ENCODE data around the gene CLDN6.

Gene CLDN6

GRCh38 chr16:2966808-2967191 is 51.2 kb downstream of the CLDN6 start:
- H3K27ac ChIP-seq (ENCODE audit: low read length): no peak overlapping the region
- H2AFZ ChIP-seq (ENCODE audit: low read depth, low read length): no peak overlapping the region
- peaks cover 27% of the 10 kb centered on the region for H4K20me1 ChIP-seq (ENCODE audit: insufficient read depth, low read length)
- H3K36me3 ChIP-seq (replicated peaks; ENCODE audit: low read depth, low read length): peaks cover 9% of the 10 kb centered on the region
- no peaks in the 10 kb centered on the region for H3K27me3 ChIP-seq (ENCODE audit: low read depth, low read length)
- no peaks in the 10 kb centered on the region for H3K9me3 ChIP-seq (ENCODE audit: insufficient read depth, low read length)
- no peak for TF ChIP-seq EZH2phosphoT487 (IDR thresholded peaks at IDR 0.05; ENCODE audit: low read depth)
- TF ChIP-seq, protein P1, sequence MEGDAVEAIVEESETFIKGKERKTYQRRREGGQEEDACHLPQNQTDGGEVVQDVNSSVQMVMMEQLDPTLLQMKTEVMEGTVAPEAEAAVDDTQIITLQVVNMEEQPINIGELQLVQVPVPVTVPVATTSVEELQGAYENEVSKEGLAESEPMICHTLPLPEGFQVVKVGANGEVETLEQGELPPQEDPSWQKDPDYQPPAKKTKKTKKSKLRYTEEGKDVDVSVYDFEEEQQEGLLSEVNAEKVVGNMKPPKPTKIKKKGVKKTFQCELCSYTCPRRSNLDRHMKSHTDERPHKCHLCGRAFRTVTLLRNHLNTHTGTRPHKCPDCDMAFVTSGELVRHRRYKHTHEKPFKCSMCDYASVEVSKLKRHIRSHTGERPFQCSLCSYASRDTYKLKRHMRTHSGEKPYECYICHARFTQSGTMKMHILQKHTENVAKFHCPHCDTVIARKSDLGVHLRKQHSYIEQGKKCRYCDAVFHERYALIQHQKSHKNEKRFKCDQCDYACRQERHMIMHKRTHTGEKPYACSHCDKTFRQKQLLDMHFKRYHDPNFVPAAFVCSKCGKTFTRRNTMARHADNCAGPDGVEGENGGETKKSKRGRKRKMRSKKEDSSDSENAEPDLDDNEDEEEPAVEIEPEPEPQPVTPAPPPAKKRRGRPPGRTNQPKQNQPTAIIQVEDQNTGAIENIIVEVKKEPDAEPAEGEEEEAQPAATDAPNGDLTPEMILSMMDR (IDR thresholded peaks at IDR 0.05; ENCODE audit: low read depth, low read length): no peak
- H3K9ac ChIP-seq (ENCODE audit: low read length): no peak overlapping the region
- H3K79me2 ChIP-seq (ENCODE audit: low read length): peaks cover 50% of the 10 kb centered on the region
- H3K4me1 ChIP-seq (ENCODE audit: low read length): peaks cover 34% of the 10 kb centered on the region
- no peak overlapping the region for H3K4me3 ChIP-seq (ENCODE audit: low read length)
- no peak overlapping the region for H3K4me2 ChIP-seq (ENCODE audit: low read length)

DNA sequence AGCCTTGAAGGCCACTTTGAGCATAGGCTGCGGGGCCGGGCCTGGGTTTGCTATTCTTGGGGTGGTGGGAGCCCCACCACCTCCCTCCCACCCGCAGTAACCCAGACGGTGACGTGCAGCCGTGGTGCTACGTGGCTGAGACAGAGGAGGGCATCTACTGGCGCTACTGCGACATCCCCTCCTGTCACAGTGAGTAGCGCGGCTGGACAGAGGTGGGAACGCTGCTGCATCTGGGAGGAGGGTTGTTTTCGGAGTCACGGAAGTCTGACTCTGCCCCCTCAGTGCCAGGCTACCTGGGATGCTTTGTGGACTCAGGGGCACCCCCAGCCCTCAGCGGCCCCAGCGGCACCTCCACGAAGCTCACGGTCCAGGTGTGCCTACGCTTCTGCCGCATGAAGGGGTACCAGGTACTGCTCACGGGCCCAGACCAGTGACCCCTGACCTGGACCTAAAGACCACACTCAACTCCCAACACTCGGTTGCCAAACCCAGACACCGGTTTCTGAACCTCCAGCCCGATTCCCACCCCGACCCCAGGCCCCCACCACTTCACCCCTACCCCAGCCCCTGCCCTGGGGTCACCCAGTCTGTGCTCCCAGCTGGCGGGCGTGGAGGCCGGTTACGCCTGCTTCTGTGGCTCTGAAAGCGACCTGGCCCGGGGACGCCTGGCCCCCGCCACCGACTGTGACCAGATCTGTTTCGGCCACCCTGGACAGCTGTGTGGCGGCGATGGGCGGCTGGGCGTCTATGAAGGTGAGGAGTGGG is 51.8 kb downstream of the CLDN6 start:
- Histone ChIP-seq H3K27me3 (ENCODE audit: low read depth, low read length) (no peaks in the 10 kb centered on the region), H3K36me3 (replicated peaks; ENCODE audit: low read depth, low read length) (peaks cover 9% of the 10 kb centered on the region), H3K4me2 (ENCODE audit: low read length) (peak overlapping the region; percentile 76), H3K9me3 (ENCODE audit: insufficient read depth, low read length) (no peaks in the 10 kb centered on the region), H3K9ac (ENCODE audit: low read length) (peak overlapping the region; percentile 31; the same call in 1 of the 2 replicates), H3K4me1 (ENCODE audit: low read length) (peaks cover 39% of the 10 kb centered on the region), H4K20me1 (ENCODE audit: insufficient read depth, low read length) (peaks cover 21% of the 10 kb centered on the region), H3K4me3 (ENCODE audit: low read length) (peak overlapping the region; percentile 75), H3K27ac (ENCODE audit: low read length) (peak overlapping the region; percentile 61), H2AFZ (ENCODE audit: low read depth, low read length) (no peak overlapping the region), H3K79me2 (ENCODE audit: low read length) (peaks cover 45% of the 10 kb centered on the region)
- TF ChIP-seq EZH2phosphoT487 (IDR thresholded peaks at IDR 0.05; ENCODE audit: low read depth): no peak
- TF ChIP-seq, protein P1 (IDR thresholded peaks at IDR 0.05; ENCODE audit: low read depth, low read length): no peak

Measured in OCI-LY3 (cell line).